Measurements from ENCODE around the gene FADS2. TPM values are rescaled to one million over a fixed set of nuclear protein-coding genes. Genes with fewer than 3 reads are reported as not detected.

Gene FADS2
- total RNA-seq, 2 experiments from 2014 or later, result 0.95 to 2.8 TPM

DNA sequence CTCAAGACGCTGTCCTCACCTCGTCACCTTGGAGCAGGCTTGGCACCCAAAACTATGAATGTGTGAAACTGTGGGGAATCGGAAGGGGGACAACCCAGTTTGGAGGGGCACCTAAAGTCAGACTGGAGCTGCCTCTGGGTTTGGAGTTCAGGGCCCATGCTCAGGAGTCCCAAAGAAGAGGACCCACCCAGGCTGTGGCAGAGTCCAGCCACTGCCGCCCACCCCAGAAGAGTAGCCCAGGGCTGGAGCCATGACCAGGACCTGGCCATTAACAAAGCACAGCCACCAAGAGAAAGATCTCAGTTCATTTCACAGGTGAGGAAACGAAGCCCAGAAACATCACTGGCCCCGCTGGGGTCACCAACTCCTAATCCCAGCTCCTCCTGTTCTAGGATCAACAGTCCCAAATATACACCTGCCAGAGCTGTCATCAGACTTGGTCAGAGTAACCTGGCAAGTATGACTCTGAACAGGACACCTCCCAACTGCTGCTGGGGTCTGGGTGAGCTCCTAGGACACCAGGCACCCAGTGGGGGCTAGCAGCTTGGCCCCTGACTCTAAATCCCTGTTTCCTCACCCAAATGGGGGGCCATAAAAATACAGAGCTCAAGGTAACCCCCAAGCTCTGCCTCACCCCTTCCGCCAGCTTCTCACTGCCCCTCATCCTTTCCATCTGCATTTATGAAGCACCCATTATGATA is 86.5 kb downstream of the FADS2 start:
- Histone ChIP-seq H3K9me3 (ENCODE audit: low read length) (no peaks in the 10 kb centered on the region), H4K20me1 (ENCODE audit: insufficient read depth, low read length) (no peaks in the 10 kb centered on the region), H3K79me2 (ENCODE audit: insufficient read depth, low read depth, low read length) (no peaks in the 10 kb centered on the region), H2AFZ (ENCODE audit: low read length) (no peak overlapping the region), H3K36me3 (ENCODE audit: insufficient read depth, low read length) (no peaks in the 10 kb centered on the region), H3K4me1 (ENCODE audit: insufficient read depth, low read length, poor library complexity, severe bottlenecking) (peaks cover 10% of the 10 kb centered on the region), H3K27ac (ENCODE audit: low read depth, low read length, poor library complexity, severe bottlenecking) (no peak overlapping the region), H3K4me3 (ENCODE audit: low read depth, low read length, poor library complexity, severe bottlenecking) (no peak overlapping the region), H3K9me2 (ENCODE audit: insufficient read depth, low read length) (no peaks in the 10 kb centered on the region), H3K4me2 (ENCODE audit: low read length) (no peak overlapping the region)
- BruUV-seq (replicated peaks), result no TSS peak
- ChIA-PET CTCF (ENCODE audit: unreplicated experiment) (interaction anchor here (1.7 kb wide), 1 partner anchor 16 kb away, joined by 5 read pairs; no protein-coding TSS in a partner anchor), POLR2A (no interaction called here)
- no peak for TF ChIP-seq EZH2phosphoT487 (IDR thresholded peaks at IDR 0.05; ENCODE audit: borderline replicate concordance, low read depth, low read length)
- TF ChIP-seq, protein P1, sequence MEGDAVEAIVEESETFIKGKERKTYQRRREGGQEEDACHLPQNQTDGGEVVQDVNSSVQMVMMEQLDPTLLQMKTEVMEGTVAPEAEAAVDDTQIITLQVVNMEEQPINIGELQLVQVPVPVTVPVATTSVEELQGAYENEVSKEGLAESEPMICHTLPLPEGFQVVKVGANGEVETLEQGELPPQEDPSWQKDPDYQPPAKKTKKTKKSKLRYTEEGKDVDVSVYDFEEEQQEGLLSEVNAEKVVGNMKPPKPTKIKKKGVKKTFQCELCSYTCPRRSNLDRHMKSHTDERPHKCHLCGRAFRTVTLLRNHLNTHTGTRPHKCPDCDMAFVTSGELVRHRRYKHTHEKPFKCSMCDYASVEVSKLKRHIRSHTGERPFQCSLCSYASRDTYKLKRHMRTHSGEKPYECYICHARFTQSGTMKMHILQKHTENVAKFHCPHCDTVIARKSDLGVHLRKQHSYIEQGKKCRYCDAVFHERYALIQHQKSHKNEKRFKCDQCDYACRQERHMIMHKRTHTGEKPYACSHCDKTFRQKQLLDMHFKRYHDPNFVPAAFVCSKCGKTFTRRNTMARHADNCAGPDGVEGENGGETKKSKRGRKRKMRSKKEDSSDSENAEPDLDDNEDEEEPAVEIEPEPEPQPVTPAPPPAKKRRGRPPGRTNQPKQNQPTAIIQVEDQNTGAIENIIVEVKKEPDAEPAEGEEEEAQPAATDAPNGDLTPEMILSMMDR (conservative IDR thresholded peaks at IDR 0.05; ENCODE audit: low read length), result no peak
- intact Hi-C loops (cut with micrococcal nuclease; ENCODE audit: unreplicated experiment), result no loop called here
- no peak for DNase-seq (ENCODE audit: low spot score)

DNA sequence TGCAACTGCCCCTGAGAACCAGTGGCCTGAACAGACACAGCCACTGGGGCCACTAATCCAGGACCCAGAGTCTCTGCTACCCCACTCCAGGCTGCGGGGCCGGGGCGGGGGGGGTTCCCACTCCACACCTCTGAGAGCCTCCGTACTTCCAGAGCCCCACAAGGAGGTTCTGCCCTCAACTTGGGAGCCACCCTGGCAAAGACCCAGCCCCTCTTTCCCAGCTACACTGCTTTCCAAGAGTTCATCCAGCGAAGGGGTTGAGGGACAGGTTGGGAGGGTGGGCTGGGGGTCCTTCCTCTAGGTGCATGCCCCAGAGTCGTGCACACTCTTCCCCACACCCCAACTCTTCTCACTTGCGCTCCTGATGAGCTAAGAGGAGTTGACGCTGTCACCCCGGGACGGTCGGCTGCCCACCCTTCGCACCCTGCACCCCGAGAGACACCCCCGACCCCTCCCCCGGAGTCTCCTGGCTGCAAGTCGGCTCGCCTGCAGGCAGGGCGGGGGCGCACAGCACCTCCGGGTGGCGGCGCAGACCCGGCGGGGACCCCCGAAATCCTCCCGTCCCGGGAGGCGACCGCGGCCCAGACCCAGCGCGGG is 88.7 kb downstream of the FADS2 start:
- no TSS peak for BruUV-seq (replicated peaks)
- peaks cover 12% of the 10 kb centered on the region for H3K4me1 ChIP-seq (ENCODE audit: insufficient read depth, low read length, poor library complexity, severe bottlenecking)
- H3K27ac ChIP-seq (ENCODE audit: low read depth, low read length, poor library complexity, severe bottlenecking), result no peak overlapping the region
- intact Hi-C loops (cut with micrococcal nuclease; ENCODE audit: unreplicated experiment), result no loop called here
- no peak for DNase-seq (ENCODE audit: low spot score)
- no peaks in the 10 kb centered on the region for H4K20me1 ChIP-seq (ENCODE audit: insufficient read depth, low read length)
- no peak for TF ChIP-seq EZH2phosphoT487 (IDR thresholded peaks at IDR 0.05; ENCODE audit: borderline replicate concordance, low read depth, low read length)
- TF ChIP-seq, protein P1 (conservative IDR thresholded peaks at IDR 0.05; ENCODE audit: low read length), result no peak
- ChIA-PET POLR2A (no interaction called here), CTCF (ENCODE audit: unreplicated experiment) (interaction anchor here (0.6 kb wide), 1 partner anchor 195 kb away, joined by 5 read pairs; no protein-coding TSS in a partner anchor)
- H3K9me2 ChIP-seq (ENCODE audit: insufficient read depth, low read length), result no peaks in the 10 kb centered on the region
- H3K4me3 ChIP-seq (ENCODE audit: low read depth, low read length, poor library complexity, severe bottlenecking), result no peak overlapping the region
- no peak overlapping the region for H2AFZ ChIP-seq (ENCODE audit: low read length)
- no peaks in the 10 kb centered on the region for H3K36me3 ChIP-seq (ENCODE audit: insufficient read depth, low read length)
- H3K4me2 ChIP-seq (ENCODE audit: low read length), result no peak overlapping the region
- H3K9me3 ChIP-seq (ENCODE audit: low read length), result no peaks in the 10 kb centered on the region
- no peaks in the 10 kb centered on the region for H3K79me2 ChIP-seq (ENCODE audit: insufficient read depth, low read depth, low read length)

Small RNA genes lying within 50 kb of the gene (microRNA-seq; reads per million reads assigned to microRNA genes)
- gene MIR6746 (ENCODE audit: borderline replicate concordance), result 3.8 reads per million

Small RNA genes lying within 50 kb of the gene (small RNA-seq; reads per million reads assigned to genes)
- gene MIR6746, result not detected

Other genes starting within 250 kb of the FADS2 start
- not detected in 2 replicates for gene SYT7, start 247.2 kb upstream of the FADS2 start, total RNA-seq (2014; rRNA removed; shearing (Covaris generic))
- gene SYT7, start 247.2 kb upstream of the FADS2 start, total RNA-seq (2022), result not detected in 2 replicates
- gene DAGLA, start 147.9 kb upstream of the FADS2 start, total RNA-seq (2014; rRNA removed; shearing (Covaris generic)), result not detected in 2 replicates
- gene DAGLA, start 147.9 kb upstream of the FADS2 start, total RNA-seq (2022), result not detected in 2 replicates
- gene MYRF, start 75.7 kb upstream of the FADS2 start, total RNA-seq (2014; rRNA removed; shearing (Covaris generic)), result 0.19 and 0.23 TPM in 2 replicates
- 0.98 and 1.1 TPM in 2 replicates for gene MYRF, start 75.7 kb upstream of the FADS2 start, total RNA-seq (2022)
- 119 and 174 TPM in 2 replicates for gene TMEM258, start 35.7 kb upstream of the FADS2 start, total RNA-seq (2014; rRNA removed; shearing (Covaris generic))
- 173 and 174 TPM in 2 replicates for gene TMEM258, start 35.7 kb upstream of the FADS2 start, total RNA-seq (2022)
- gene FEN1, start 35.4 kb upstream of the FADS2 start, total RNA-seq (2014; rRNA removed; shearing (Covaris generic)), result 143 and 153 TPM in 2 replicates
- 102 and 123 TPM in 2 replicates for gene FEN1, start 35.4 kb upstream of the FADS2 start, total RNA-seq (2022)
- gene FADS1, start 11.3 kb upstream of the FADS2 start, total RNA-seq (2014; rRNA removed; shearing (Covaris generic)), result not detected in 2 replicates
- gene FADS1, start 11.3 kb upstream of the FADS2 start, total RNA-seq (2022), result not detected in 2 replicates
- gene FADS3, start 63.2 kb downstream of the FADS2 start, total RNA-seq (2014; rRNA removed; shearing (Covaris generic)), result 168 and 191 TPM in 2 replicates
- 103 and 143 TPM in 2 replicates for gene FADS3, start 63.2 kb downstream of the FADS2 start, total RNA-seq (2022)
- not detected in 2 replicates for gene RAB3IL1, start 89.3 kb downstream of the FADS2 start, total RNA-seq (2014; rRNA removed; shearing (Covaris generic))
- gene RAB3IL1, start 89.3 kb downstream of the FADS2 start, total RNA-seq (2022), result not detected in 2 replicates
- 1.5 and 3.1 TPM in 2 replicates for gene BEST1, start 122.1 kb downstream of the FADS2 start, total RNA-seq (2014; rRNA removed; shearing (Covaris generic))
- gene BEST1, start 122.1 kb downstream of the FADS2 start, total RNA-seq (2022), result 1.9 and 3.3 TPM in 2 replicates
- gene FTH1, start 139.3 kb downstream of the FADS2 start, total RNA-seq (2014; rRNA removed; shearing (Covaris generic)), result 143 and 153 TPM in 2 replicates
- gene FTH1, start 139.3 kb downstream of the FADS2 start, total RNA-seq (2022), result 185 and 245 TPM in 2 replicates

Data from OCI-LY7 (cell line).